HG03159 (cell line): Measurements from ENCODE around the gene MYCBPAP.

Experiments
- ATAC-seq: cut with Tn5 transposase; IDR thresholded peaks from one replicate; pipeline ENCODE4 v1.9.1; 2021; ENCODE audit warnings: mild to moderate bottlenecking, moderate library complexity; ENCODE audit not compliant: unreplicated experiment

The MYCBPAP gene

GRCh38 chr17:50507871-50508572 lies at the start of gene MYCBPAP:
TSS of gene MYCBPAP (plus strand) at chr17:50508439. CDS start at chr17:50508675, 236 bp downstream.
- ATAC-seq: no peak

- ATAC-seq: no peak
Measured at GRCh38 chr17:50458701-50459676, 49.2 kb upstream of the MYCBPAP start.

- no peak for ATAC-seq
Measured at GRCh38 chr17:50459756-50460155, 48.5 kb upstream of the MYCBPAP start.

- no peak for ATAC-seq
Measured at GRCh38 chr17:50460831-50461526, 47.3 kb upstream of the MYCBPAP start.

DNA sequence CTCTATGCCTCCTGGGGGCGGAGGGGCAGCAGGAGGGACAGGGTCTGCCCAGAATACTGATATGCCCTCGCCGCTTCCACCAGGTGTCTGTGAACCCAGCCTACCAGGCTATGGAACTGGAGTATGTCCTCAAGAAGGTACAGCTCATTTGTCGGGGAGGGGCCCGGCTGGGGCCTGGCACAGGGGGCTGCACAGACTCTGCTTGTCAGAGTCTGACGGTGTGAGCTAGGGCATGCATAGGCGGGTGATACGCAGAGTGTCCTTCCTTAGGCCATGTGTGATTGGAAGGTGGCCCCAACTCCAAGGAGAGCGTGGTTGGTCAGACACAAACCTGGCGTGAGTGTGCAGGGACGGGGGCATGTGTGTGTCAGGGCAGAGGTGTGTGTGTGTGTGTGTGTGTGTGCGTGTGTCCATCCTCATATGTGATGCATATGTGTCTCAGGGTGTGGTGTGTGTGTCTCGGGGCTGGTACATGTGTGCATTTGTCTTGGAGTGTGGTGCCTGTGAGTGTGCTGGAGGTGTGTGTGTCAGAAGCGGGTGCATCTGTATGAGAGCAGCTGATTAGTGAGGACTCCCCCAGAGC lies 46.6 kb upstream of the MYCBPAP start:
- ATAC-seq: no peak

DNA sequence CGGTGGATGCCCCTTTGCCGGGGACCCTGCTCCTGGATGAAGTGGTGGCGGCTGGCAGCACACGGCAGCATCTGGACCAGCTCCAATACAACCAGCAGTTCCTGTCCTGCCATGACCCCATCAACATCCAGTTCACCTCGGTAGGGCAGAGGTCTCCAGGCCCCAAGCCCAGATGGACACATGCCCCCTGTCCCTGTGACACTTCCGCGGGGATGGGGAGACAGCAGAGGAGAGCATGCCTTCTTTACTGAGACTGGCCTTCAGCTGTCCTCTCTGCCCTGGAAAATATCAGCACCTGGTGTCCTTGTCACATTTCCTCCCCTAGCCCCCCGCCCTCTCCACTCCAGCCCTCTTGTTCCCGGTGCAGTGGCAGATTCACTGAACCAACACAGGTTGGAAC lies 45.8 kb upstream of the MYCBPAP start:
- no peak for ATAC-seq

DNA sequence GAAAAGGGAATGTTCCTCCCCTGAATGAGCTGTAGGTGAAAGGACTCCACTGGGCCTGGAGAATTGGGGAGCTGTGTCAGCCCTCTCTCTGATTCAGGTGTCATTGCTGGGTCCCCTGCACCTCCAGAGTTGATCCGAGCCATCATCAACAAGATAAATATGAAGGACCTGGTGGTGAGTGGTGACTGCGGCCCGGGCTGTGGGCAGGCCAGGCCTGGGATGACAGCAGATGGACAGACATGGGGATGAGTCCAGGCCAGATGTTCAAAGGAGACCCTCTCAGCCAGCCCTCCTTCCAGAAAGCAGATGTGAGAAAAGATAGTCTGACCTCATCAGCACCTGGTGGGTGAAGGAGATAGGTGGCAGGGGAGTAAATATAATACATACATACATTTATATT lies 44.1 kb upstream of the MYCBPAP start:
- ATAC-seq: no peak

- ATAC-seq: no peak
Measured at GRCh38 chr17:50464736-50465135, 43.5 kb upstream of the MYCBPAP start.

GRCh38 chr17:50465171-50465570 lies 43.1 kb upstream of the MYCBPAP start:
- ATAC-seq: no peak

GRCh38 chr17:50465635-50466034 lies 42.6 kb upstream of the MYCBPAP start:
- ATAC-seq: no peak

GRCh38 chr17:50466371-50467113 lies 41.7 kb upstream of the MYCBPAP start:
- no peak for ATAC-seq

DNA sequence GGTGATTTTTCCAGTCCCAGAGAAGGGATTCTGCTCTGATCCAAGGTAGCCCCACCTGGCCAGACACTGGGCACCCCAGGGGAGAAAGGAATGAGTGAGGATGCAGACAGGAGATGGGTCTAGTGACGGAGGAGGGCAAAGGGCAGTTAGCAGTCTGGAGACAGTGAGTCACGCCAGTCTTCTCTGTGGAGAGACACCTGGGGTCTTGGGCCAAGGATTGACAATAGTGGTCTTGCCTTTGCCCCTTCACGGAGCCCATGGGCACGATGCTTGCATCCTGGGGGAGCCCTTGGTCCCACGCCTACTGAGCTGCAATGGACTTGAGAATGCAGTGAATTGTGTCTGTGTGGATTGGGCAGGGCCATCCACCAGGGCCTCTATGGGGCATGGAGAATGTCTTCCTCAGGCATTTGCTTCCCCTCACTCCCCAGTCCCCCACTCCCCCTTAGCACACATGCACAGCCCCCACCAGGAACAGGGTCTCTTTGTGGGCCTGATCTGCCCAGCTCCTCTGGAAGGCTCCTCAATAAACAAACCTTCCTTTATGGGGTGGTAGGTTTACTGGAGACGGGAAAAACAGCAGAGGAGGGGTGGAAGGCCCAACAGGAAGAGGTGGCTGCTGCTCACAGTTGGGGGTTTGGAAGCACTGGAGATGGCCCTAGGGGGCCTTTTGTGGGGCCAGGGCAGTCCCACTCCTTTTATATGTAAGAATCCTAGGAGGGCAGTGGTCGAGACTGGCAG lies 41.0 kb upstream of the MYCBPAP start:
- ATAC-seq: no peak

- ATAC-seq: no peak
Measured at GRCh38 chr17:50467855-50468303, 40.4 kb upstream of the MYCBPAP start.

- no peak for ATAC-seq
Measured at GRCh38 chr17:50468304-50469207, 39.7 kb upstream of the MYCBPAP start, which contains the start of gene CHAD. TSS of gene CHAD (minus strand) at chr17:50468880. CDS start at chr17:50468813, 67 bp downstream.

- no peak for ATAC-seq
Measured at GRCh38 chr17:50469208-50469605, 39.0 kb upstream of the MYCBPAP start.

GRCh38 chr17:50469671-50470305 lies 38.5 kb upstream of the MYCBPAP start:
- ATAC-seq: no peak

DNA sequence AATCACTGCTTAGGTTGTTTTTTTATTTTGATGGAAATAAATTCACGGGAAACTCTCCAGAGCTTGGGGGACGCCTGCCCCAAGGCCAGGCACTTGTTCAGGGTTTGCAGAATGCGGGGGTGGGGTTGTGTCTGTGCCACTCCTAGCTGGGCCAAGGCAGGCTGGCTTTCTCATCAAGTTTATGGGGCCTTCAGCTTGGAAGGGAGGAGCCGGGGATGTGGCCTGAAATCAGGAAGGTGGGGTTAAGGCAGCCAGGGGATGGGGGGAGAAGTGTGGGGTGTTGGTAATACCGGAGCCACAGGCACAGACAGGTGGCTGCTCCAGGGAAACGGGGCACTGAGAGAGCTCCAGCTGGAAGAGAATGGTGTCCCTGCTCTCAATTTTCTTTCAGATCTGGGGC lies 37.8 kb upstream of the MYCBPAP start:
- ATAC-seq: no peak
